Uterus (tissue), 2 donors: ENCODE measurements around the gene RAP1B.

Source experiments
- CTCF ChIP-seq, 4 experiments: fragments of 200-600 bp in 2 of 4; fragments of 450-650 bp in 2 of 4; sonication (generic) in 2 of 4; IDR thresholded peaks; one replicate each; pipeline ENCODE4 v1.5.1; 2016 to 2019; ENCODE audit warnings: antibody characterized with exemption in 4 of 4, mild to moderate bottlenecking in 2 of 4, moderate library complexity in 1 of 4
- POLR2A ChIP-seq, 2 donors: fragments of 450-650 bp; IDR thresholded peaks; one replicate each; pipeline ENCODE4 v1.6.1; 2016; ENCODE audit warnings: antibody characterized with exemption in 2 of 2, mild to moderate bottlenecking in 1 of 2, moderate library complexity in 1 of 2

- TF ChIP-seq CTCF (IDR thresholded peaks at IDR 0.05): no peak
- TF ChIP-seq POLR2A (IDR thresholded peaks at IDR 0.05): no peak
Observed at GRCh38 chr12:68638171-68638570, 27.5 kb downstream of the RAP1B start.
